C4-2B (cell line): ENCODE measurements around the gene BHLHE23.

Experiments
- CTCF ChIP-seq: fragments of 450-650 bp; conservative IDR thresholded peaks from 2 replicates; pipeline ENCODE4 v1.5.1; 2017; ENCODE audit warnings: mild to moderate bottlenecking
- ZFX ChIP-seq: fragments of 450-650 bp; IDR thresholded peaks from 2 replicates; pipeline ENCODE4 v1.6.1; 2017

- TF ChIP-seq CTCF = no peak
- TF ChIP-seq ZFX = no peak
Observed at GRCh38 chr20:62975812-62976508, 30.8 kb downstream of the BHLHE23 start.
